ENCODE results near the gene ZBED4.
"Not testable (repeated sequence)": the region's sequence is repeated elsewhere in the genome, so short reads cannot be mapped to it uniquely, and the experiment has no call there.

ZBED4 gene

DNA sequence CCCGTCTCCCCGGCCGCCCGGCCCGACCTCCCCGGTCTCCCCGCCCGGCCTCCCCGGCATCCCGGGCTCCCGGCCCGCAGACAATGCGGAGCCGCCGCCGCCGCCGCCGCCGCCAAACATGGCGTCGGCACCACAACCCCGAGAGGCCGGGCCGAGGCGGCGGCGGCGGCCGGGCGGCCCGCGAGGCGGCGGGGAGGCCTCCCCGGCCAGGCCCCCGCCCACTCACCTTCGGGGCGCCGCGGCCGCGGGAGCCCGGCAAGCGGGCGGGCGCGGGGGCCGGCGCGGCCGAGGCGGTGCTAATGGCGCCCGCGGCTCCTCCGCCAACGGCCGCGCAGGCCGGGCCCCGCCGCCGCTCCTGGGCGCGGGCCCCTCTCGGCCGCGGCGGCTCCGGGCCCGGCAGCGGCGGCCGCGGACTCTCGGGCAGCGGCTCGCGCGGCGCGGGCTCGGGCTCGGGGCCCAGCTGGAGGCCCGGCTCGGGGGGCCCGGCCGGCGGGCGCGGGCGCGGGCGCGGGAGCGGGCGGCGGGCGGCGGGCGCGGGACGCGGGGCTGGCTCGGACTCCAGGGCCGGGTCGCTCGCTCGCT is 26.3 kb upstream of the ZBED4 start:
- DNase-seq (ENCODE audit: low read depth) = no peak

DNA sequence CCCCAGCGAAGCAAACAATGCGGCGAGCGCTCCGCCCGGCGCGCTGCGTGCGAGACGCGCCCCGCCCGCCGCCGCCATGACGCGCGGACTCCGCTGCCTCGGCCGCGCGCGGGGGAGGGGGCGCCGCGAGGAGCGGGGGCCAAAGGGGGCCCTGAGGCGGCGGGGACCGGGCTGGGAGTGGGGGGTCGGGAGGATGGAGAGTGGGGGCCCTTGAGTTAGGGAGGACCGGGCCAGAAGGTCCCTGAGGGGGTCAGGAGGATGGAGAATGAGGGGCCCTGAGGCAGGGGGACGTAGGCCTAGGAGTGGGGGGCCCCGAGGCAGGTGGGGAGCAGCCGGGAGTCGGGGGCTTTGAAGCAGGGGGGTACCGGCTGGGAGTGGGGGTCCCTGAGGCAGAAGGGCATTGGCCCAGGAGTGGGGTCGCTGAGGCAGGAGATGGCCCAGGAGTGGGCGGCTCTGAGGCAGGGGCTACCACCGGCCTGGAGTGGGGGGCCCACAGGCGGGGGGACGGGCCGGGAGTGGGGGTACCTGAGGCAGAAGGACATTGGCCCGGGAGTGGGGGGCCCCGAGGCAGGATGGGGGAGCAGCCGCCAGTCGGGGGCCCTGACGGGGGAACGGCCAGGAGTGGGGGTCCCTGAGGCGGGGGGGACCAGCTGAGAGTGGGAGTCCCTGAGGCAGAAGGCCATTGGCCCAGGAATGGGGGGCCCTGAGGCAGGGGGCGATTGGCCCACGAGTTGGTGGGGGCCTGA is 25.6 kb upstream of the ZBED4 start, which contains the start of gene BRD1:
BRD1 (minus strand) TSS at position 21 of the 746 bp plus-strand sequence. CDS start 3,556 bp downstream, outside the sequence.
- DNase-seq (ENCODE audit: low read depth) = peak; percentile 50

DNA sequence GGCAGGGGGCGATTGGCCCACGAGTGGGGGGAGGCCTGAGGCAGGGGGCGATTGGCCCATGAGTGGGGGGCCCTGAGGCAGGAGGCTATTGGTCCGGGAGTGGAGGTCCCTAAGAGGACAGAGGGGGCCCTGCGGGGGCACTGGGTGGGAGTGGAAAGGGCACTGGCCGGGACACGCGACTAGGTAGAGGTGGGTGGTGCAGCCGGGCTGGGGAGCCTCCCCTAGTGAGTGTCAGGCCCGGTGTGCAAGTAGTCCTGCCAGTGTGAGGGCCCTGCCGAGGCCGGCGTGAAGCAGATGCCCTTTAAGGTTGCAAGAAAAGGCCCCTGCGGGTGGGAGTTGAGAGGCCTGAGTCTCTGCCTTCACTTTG is 25.1 kb upstream of the ZBED4 start:
- DNase-seq (ENCODE audit: low read depth) = no peak

DNA sequence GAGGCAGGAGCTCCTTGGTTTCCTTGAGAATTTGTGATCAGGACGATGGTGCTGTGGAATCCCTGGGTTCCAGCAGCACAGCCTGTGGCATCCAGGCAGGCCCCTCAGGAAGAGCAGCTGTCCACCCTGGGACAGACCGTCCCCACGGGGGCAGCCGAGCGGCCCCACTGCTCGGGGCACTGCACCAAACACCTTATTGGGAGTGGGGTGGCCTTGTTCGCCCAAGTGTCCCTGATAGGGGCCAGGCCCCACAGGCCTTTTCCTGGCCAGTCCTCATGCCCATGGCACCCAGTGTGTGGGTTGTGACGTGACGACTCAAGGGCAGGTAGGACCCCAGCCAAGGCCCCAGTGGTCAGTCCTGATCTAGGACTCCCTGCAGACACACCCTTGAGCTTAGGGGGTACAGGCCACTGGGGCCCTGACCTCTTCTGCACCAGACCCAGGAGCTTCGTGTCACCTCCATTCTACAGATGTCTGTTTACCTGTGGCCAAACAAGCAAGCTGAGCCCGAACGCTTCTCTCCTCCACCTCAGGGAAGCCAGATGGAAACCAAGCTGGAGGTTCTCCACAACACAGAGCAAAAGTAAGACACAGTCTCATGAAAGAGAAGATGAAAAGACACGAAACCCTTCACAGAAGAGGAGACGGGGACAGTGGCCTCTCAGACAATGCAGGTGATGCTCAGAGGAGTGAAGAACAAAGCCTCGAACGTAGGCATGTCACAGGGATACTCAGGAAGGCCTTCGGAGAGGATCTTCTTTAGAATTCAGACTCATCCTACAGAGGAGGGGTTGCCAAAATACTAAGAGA is 24.4 kb upstream of the ZBED4 start:
- no peak for DNase-seq (ENCODE audit: low read depth)

DNA sequence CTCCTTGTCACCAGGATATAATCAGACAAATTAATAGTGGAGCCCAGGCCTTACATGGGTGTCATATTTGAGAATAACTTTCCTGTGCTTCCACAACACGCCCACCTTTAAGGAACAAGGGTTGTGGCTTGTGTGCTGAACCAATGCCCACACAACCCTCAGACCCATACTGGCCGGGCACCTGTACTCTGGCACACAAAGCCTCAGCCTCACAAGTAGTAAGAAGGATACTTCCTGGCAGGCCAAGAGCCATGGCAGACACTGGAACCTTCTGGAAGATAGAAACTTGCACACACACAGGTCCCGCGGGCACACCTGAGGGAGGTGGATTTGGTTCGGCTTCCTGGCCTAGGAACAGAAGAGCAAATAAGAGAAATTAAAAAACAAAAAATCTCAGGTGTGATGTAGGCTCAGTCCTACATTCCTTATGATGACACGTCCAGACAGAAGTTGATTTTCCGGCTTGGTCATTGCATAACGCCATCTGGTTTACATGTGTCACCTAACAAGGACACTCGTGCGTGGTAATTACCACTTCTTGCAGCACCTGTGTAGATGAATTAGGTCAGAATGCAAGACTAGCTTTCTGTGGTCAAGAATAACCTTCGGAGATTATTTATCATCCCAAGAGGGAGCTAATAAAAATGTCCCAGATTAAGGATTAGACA is 20.2 kb upstream of the ZBED4 start:
- no peak for DNase-seq (ENCODE audit: low read depth)

DNA sequence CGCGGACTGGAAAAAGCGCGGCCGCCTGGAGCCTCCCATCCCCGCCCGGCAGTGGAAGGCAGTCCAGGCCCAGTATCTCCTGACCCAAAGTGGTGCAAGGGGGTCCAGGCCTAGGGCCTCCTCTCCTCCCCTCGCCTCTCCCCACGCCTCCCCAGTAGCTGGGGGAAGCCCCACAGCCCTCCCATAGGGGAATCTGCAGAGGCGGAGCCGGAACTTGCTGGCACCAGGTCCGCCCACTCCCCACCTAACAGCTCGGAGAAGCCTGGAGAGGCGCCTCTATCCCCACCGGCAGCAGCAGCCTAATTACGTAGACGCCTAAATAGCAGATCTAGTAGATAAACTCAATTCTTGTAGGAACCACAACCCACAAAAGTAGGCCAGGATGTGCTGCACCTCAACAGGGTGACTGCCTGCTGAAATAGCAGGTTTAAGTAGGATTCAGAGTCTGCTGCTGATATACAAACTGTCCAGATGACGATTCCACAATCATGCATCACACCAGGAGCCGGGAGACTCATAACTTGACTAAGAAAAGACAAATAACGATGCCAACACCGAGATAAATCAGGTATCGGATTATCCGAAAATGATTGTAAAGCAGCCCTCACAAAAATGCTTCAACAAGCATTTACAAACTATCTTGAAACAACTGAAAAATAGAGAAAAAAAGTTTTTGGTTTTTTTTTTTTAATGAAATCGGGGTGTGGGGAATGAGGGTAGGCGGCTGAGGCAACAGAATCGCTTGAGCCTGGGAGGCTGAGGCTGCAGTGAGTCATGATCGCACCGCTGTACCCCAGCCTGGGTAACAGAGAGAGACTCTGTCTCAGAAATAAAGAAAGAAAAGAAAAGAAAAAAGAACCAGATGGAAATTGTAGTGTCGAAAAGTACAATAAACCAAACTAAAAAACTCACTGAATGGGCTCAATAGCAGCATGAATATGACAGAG is 14.6 kb upstream of the ZBED4 start:
- peak; percentile 77 for DNase-seq (ENCODE audit: low read depth)

DNA sequence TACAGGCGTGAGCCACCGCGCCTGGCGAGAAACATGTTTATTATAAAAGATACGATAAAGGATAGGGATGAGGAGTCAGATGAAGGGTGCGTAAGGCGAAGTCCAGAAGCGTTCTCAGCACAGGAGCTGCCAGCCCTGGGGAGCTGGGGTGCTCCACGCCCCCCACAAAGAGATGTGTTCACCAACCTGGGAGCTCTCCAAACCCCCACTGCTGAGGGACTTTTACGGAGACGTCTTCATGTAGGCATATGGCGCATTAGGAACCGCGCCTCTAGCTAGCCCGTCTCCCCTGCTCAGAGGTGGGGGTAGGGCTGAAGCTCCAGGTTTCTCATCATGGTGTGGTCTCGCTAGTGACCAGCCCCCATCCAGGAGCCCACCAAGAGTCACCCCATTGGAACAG is 8.4 kb upstream of the ZBED4 start:
- no peak for DNase-seq (ENCODE audit: low read depth)

DNA sequence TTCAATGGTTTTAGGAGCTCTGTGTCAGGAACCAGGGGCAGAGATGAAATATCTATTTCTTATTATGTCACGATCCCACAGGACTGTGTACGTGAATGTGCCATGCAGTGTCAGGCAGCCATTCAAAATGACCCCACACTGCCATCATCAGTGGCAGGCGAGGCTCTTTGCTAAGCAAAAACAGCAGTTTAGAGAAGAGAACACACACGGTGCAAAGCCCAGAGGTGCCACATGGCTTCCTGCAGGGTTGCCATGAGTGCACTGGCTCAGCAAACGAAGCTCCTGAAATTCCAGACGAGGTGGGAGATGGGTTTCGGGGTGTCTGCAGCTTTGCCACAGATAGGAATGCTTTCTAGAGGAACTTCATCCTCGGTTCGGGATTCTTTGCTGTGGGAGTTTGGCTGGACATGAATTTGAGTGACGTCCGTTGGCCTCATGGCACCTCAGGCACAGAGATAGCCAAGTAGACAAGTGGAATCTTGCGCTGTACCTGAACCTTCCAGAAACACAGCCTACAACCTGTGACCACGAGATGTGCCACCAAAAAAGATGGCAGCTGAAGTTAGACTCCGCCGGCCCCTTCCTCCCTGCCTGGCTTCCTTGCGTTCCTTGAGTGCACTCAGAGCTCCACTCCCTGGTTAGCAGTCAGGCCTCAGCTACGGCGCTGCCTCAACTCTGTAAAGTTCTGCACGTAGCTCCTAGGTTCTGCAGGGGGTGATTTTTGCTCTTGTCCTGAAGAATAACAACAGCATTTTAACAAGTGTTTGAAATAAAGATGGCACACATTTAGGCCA is 7.8 kb upstream of the ZBED4 start:
- DNase-seq (ENCODE audit: low read depth) = no peak

DNA sequence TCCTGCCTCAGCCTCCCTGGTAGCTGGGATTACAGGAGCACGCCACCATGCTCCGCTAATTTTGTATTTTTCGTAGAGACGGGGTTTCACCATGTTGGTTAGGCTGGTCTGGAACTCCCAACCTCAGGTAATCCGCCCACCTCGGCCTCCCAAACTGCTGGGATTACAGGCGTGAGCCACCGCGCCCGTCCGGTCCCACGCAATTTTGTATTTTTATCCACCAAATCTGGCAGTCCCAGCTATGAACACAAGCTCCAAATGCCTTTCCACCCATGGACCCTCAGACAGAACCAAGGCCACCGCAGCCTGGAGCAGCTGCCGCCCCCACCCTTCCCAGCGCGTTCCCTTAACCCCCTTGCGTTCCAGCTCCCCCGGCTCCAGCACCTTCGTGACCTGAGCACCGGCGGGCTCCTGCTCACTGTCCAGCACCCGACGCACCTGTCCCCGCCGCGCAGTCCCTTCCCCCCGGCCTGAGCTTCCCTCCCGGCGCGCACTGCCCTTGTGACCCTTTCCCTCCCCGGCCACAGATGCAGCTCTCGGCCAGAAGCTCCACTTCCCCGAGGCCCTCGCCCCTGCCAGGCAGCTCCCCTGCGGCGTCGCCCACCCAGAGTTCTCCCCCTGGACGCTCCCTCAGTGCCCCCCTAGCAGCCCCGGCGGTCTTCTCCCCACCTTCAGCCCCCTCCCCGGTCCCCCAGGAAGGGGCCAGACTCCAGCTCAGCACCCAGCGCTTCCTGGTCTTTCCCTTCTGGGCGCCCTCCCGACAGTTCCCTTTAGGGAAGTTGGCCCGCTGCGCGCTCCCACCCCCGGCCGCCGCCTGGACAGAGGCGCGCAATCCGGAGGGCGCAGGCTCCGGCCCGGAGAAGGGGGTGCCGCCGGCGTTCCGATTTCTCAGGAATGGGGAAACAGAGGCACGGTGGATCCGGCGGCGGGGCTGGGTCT is 5.6 kb upstream of the ZBED4 start:
- no peak for DNase-seq (ENCODE audit: low read depth)

DNA sequence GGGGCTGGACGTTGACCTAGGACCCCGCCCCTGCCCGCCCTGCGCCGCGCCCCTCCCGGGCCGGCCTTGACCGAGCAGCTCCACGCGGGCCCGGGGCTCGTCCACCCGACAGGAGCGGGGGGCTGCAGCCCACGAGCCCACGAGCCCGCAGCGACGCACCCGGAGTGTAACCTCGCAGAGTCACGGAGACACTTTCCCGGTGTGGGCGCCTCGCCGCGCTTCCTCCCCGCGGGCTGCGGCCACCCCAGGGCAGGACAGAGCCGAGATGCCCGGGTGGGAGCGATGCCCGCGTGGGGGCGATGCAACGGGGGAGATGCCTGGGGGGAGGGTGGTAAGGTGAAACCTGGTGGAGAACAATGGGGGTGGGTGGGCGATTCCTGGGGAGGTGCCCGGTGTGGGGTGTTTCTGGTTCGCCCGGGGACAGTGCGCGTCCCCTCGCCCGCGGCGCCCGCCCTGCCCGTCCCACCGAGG is 4.9 kb upstream of the ZBED4 start:
- DNase-seq (ENCODE audit: low read depth) = no peak

DNA sequence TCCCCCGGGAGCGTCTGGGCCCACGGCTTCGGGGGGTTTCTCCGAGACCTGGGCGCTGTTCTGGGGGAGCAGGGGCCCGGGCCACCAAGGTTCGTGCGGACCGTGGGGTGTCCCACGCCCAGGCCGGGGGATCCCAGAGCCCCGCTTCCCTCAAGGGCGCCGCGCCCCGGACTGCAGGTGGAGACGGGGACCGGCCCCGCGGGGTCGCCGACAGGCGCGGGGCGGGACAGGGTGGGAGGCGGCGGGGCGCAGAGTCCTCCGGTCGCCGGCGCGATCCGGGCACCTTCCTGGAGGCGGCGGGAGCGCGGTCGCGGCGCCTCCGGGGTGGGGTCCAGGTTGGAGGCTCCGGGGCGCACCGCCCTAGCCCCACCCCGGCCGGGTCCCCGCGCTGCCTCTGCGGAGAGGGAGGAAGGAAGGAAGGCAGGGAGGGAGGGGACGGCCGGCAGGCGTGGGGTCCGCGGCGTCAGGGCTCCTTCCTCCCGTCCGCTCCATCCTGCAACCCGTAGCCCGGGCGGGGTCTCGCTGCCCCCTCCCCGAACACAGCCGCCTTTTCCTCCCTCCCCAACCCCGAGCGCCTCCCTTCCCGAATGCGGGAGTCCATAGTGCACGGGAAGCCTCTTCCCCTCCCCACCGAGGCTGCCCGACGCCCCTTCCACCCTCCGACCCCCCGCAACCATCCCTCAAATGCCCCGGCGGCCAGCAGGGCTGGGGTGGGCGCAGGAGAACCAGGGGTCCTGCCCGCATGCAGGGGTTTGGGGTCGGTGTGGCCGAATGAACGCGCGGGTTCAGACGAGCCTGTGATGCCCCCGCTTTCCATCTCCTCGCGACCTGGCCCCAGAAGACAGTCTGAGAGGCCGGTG is 4.3 kb upstream of the ZBED4 start:
- no peak for DNase-seq (ENCODE audit: low read depth)

DNA sequence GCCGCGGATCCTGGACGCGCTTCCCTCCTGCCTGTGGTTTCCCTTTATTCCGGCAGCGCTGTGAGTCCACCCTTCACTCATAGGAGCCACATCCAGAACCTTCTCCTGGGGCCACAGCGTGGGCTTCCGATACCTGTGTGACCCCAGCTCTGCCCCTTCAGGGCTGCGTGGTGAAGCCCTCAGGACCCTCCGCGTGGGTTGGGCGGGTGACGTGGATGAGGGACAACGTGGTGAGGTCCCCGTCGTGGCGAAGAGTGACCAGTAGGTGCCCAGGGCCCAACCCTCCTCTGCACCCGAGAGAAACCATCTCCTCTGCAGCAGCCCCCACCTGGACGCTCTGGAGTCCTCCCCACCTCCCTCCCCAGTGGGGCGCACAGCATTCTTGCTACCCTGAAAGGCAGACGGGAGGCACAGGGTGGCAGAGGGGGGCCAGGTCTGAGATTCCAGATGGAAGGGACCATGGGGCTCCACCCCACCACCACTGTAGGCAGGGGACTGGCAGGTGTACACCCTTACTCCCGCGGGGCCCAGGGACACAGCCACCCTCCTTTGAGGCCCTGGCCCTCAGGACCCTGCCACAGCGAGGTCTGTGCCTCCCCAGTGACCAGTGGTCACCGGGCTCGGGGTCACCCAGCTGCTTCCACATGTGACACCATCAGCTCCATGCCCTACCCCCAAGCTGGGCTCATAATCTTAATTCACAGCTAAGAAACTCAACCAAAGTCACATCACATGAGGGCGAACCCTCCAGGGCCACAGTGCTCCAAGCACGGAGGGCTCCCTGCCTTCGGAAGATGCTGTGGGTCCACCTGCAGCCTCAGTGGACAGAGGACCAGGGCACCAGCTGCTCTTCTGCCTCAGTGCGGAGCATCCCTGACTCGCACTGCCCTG is 3.4 kb upstream of the ZBED4 start:
- DNase-seq (ENCODE audit: low read depth) = no peak

DNA sequence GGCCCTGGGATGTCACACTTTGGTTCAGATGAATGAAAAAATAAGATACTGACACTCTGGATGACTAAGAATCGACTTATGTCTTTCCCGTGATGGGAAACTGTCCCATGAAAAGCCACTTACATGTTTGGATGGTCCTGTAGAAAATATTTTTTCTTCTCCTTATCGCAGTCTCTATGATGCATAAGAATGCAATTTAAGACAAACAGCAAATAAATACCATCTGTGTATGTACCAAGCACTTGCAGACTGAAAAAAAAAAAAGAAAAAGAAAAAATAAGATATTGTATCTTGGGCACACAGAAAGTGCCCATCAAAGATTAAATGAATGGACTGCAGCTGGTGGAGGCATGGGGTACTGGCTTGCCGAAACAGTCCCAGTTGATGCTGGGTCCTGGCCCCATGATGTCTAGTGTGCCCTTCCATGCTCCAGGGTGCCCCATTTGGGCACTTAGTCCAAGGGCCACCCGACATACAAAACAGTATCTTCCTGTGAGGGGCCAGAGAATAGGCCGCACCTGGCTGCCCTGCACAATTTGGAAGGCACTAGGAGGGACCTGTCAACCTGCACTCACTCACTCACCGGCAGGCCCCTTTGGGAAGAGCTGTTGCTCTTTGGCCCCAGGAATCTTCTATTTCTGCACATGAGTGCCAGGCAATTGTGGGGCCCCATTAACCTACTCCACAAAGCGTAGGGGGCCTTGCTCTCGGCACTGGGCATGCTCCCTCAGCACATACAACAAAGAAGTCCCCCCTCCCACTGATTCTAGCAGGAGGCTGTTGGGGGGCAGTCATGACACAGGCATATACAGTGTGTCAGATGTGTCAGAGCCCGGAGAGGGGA is 2.5 kb upstream of the ZBED4 start:
- no peak for DNase-seq (ENCODE audit: low read depth)

DNA sequence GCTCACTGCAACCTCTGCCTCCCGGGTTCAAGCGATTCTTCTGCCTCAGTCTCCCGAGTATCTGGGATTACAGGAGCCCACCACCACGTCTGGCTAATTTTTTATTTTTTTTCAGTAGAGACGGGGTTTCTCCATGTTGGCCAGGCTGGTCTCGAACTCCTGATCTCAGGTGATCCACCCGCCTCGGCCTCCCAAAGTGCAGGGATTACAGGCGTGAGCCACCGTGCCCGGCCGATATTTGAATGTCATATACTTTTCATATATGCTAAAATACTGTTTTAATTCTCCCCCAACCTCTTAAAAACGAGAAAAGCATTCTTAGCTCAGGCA is 1.1 kb upstream of the ZBED4 start:
- DNase-seq (ENCODE audit: low read depth) = not testable (repeated sequence)

DNA sequence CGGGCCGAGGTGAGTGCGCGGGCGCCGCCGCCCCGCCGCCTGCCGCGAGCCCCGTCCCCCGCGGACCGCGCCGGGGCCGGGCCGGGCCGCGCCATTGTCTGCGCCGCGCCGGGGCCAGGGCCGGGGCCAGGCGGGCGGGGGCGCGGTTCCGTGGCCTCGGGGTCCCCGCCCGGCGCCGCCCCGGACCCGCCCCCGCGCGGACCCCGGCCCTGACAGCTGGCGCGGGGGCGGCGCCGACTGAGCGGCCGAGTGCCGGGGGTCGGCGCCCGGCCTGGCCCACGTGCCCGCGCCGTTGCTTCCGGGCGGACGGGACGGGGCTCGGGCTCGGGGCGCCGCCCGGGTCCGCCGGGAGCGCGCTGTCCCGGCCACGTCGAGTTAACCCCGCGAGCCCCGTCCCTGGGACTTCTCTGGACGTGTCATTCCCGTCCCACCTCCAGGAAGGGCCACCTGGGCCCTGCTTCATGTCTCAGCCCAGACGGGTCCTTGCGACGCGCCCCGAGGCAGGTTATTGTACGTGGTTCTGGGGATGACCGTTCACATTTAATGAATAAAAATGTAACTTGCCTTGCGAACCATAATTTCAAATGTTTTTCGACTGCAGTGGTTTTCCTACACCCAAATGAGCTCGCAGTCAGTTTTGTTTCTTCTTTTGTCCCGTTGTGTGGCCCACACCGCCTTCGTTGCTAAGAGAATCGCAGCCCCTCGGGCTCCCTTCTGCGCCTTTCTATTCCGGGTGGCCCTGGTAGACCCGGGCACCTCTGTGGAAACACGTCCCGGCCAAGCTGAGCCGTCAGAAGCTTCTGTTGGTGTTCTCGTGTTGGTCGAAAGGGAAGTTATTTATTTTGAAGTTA is 562 bp downstream of the ZBED4 start:
- no peak for DNase-seq (ENCODE audit: low read depth)

Data from stimulated activated CD8-positive, alpha-beta memory T cell treated with anti-CD3 and anti-CD28 coated beads, Interleukin-12 subunit alpha, Interleukin-12 subunit beta, amount 100 ng/mL, for 4 hours (primary cell).